NCI-H1105 (cell line): Measurements from ENCODE around the gene STOX2.

Experiments
- DNase-seq: peaks from one replicate; lab custom pipeline; 2025; lab: John Stamatoyannopoulos, UW

STOX2 gene, protein sequence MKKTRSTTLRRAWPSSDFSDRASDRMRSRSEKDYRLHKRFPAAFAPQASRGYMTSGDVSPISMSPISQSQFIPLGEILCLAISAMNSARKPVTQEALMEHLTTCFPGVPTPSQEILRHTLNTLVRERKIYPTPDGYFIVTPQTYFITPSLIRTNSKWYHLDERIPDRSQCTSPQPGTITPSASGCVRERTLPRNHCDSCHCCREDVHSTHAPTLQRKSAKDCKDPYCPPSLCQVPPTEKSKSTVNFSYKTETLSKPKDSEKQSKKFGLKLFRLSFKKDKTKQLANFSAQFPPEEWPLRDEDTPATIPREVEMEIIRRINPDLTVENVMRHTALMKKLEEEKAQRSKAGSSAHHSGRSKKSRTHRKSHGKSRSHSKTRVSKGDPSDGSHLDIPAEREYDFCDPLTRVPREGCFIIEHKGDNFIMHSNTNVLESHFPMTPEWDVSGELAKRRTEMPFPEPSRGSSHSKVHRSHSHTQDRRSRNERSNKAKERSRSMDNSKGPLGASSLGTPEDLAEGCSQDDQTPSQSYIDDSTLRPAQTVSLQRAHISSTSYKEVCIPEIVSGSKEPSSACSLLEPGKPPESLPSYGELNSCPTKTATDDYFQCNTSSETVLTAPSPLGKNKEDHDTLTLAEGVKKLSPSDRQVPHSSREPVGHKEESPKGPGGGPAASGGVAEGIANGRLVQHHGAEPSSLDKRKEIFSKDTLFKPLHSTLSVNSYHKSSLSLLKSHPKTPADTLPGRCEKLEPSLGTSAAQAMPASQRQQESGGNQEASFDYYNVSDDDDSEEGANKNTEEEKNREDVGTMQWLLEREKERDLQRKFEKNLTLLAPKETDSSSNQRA (N-terminal part only)

GRCh38 chr4:183905081-183905592 is at the start of gene STOX2:
TSS of gene STOX2 (plus strand) at chr4:183905307. CDS start at chr4:183906791, 1,484 bp downstream.
- no peak for DNase-seq

GRCh38 chr4:183855323-183856190 is 49.5 kb upstream of the STOX2 start:
- DNase-seq: no peak

DNA sequence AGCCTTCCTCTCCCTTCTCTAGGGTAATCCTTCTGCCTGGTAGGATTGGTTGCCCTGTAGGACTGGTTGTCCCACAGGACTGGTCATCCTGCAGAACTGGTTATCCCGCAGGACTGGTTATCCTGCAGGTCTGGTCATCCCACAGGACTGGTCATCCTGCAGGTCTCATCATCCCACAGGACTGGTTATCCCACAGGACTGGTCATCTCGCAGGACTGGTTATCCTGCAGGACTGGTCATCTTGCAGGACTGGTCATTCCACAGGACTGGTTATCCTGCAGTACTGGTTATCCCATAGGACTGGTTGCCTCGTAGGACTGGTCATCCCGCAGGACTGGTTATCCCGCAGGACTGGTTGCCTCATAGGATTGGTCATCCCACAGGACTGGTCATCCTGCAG is 48.1 kb upstream of the STOX2 start:
- DNase-seq: no peak

GRCh38 chr4:183858011-183858615 is 47.0 kb upstream of the STOX2 start:
- no peak for DNase-seq

DNA sequence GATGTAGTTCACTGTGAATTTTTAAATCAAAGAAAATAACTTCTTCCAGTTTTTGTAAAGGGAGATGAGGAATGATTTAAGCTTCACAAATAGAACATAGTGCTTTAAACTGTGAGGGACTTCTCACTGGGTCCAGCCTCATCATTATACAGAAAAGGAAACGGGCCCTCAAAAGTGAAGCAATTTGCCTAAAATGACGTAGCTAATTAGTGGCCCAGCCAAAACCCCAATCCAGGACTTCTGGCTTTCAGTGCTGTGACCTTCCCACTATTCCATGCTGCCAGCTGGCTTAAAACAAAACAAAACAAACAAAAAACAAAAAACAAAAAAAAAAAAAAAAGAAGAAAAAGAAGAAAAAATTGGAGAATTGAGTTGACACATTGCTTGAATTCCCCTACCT is 45.0 kb upstream of the STOX2 start:
- DNase-seq: no peak

DNA sequence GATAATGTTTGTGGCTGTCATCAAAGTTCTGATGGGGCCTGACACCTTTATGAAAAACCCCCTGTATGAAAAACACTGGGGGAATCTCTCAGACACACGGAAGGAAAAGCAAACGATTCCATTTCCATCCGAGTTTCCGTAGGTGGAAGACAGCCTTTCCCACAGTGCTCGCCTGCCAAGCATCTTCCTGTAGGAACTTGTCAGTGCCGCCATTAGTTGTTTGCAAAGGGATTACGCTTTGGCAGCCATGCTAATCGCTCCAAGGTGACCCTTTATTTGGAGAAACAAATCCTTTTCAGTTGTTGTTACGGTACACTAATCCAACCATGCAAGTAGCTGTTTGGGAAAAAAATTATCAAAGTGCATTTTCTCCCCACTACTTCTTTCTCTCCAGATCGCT is 44.4 kb upstream of the STOX2 start:
- DNase-seq: peak; percentile 15

- no peak for DNase-seq
Measured at GRCh38 chr4:183861426-183861825, 43.7 kb upstream of the STOX2 start.

GRCh38 chr4:183863155-183863825 is 41.8 kb upstream of the STOX2 start:
- DNase-seq: no peak

- no peak for DNase-seq
Measured at GRCh38 chr4:183867247-183867646, 37.9 kb upstream of the STOX2 start.

DNA sequence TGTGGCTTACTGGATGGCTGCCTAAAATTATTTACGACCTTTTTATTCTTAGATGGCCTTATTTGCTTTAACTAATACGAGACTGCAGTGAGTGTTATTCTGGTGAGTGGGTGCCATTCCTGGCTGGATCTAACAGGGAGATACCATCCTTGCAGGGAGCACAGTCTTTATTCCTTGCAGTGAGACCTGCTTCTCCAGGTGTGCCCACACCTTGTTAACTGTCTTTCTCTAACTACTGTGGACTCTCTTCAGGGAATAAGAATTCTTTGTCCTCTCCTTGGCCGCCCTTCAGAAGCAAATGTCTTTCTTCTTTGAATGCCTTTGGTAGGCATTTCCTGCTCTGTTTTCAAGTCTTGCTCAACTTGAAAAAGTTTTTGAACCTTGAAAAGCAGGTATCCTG is 34.1 kb upstream of the STOX2 start:
- no peak for DNase-seq

- no peak for DNase-seq
Measured at GRCh38 chr4:183871581-183871980, 33.5 kb upstream of the STOX2 start.

GRCh38 chr4:183872531-183872930 is 32.6 kb upstream of the STOX2 start:
- no peak for DNase-seq

- DNase-seq: no peak
Measured at GRCh38 chr4:183873409-183874185, 31.5 kb upstream of the STOX2 start.

DNA sequence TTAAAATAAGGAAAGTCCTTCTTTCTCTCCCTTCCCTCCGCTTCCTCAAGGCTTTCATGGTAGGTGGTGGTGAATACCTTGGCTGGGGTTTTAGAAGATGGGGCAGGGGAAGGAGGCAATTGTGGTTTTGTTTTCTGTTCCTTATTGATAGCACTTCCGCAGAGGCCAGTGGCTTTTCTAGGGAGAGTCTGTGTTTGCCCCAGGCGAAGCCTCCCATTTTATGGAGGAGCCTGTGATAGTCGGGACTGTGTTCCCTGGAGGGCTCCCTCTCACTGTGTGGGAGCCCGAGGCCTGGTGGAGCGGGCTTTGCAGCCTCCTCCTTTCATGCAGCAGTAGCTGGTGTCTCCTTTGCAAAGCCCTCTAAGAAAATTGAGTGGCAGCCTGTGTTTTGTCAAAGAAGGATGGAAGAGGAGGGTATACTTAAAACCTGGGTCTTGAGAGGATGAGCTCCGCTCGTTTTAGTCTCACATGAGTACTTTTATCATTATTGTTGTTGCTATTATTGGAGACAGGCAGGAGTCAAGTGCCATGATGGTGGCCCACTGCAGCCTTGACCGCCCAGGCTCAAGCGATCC is 29.8 kb upstream of the STOX2 start:
- no peak for DNase-seq

- peak; percentile 83 for DNase-seq
Measured at GRCh38 chr4:183876268-183876934, 28.7 kb upstream of the STOX2 start.

- no peak for DNase-seq
Measured at GRCh38 chr4:183878251-183878970, 26.7 kb upstream of the STOX2 start.

- no peak for DNase-seq
Measured at GRCh38 chr4:183885205-183885720, 19.8 kb upstream of the STOX2 start.

DNA sequence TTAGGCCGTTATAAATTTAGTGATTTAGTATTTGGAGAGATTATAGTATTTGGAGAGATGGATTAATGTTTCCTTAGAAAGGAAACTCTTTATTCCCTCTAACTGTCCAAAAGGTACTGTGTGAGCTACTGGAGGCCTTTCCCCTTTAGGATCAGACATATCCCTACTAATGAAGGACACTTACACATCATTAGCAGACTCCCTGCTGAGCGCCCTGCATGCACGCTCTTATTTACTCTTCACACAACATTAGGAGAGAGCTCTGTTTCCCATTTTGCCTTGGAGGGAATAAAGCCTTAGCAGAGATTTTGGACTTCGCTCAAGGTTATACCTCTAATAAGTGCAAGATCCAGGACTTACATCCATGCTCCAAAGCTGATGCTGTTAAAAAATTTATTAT is 17.8 kb upstream of the STOX2 start:
- no peak for DNase-seq
